Liver (tissue), 3 donors: ENCODE results near the gene SCYL3.

Experiments used
- CTCF ChIP-seq: fragments of 150-350 bp; IDR thresholded peaks from 2 replicates; pipeline ENCODE4 v1.5.1; 2017; ENCODE audit warnings: improper control_type of control experiment, low read depth, low read length; ENCODE audit not compliant: missing input control
- EGR1 ChIP-seq, 2 donors: IDR thresholded peaks; 2 replicates each; pipeline ENCODE4 v1.6.1; 2016 to 2018; ENCODE audit warnings: antibody characterized with exemption in 2 of 2, low read depth in 2 of 2
- MAX ChIP-seq: IDR thresholded peaks from 2 replicates; pipeline ENCODE4 v1.6.1; 2016; ENCODE audit warnings: antibody characterized with exemption
- RAD21 ChIP-seq, 2 donors: IDR thresholded peaks; 2 replicates each; pipeline ENCODE4 v1.6.1; 2016; ENCODE audit warnings: antibody characterized with exemption in 2 of 2, mild to moderate bottlenecking in 2 of 2
- RXRA ChIP-seq, 2 donors: IDR thresholded peaks; 2 replicates each; pipeline ENCODE4 v1.6.1; 2017 to 2018; ENCODE audit warnings: antibody characterized with exemption in 2 of 2, mild to moderate bottlenecking in 1 of 2
- SP1 ChIP-seq: IDR thresholded peaks from 2 replicates; pipeline ENCODE4 v1.6.1; 2018; ENCODE audit warnings: antibody characterized with exemption, mild to moderate bottlenecking
- TAF1 ChIP-seq: conservative IDR thresholded peaks from 2 replicates; pipeline ENCODE4 v1.6.1; 2016; ENCODE audit warnings: antibody characterized with exemption, mild to moderate bottlenecking
- TF ChIP-seq, protein P1 (sequence below): IDR thresholded peaks from 2 replicates; pipeline ENCODE4 v1.6.1; 2016; ENCODE audit warnings: antibody characterized with exemption
- donor health status: healthy.
- donor health status: healthy.

DNA sequence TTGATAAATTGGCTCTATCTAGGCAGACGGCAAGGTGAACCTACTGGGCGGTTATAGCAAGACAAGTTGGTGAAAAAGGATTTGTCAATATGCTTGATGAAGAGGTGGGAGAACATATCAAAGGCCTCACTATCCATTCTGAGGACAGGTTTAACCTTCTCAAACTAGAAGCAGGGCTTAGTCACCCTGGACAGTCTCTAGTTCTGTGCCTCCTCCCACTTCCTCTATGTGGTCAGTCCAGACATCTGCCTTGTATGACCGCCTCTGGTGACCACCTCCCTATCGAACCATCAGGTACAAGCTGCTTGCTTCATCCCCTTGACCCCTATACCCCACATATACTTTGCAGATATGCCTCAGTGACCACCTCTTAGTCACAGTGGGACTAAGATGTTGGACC is 2.3 kb upstream of the SCYL3 start:
- TF ChIP-seq CTCF (no peak), TAF1 (no peak), RAD21 (IDR thresholded peaks at IDR 0.05) (no peak), EGR1 (IDR thresholded peaks at IDR 0.05; ENCODE audit: low read depth in 2 of 2) (no peak), RXRA (IDR thresholded peaks at IDR 0.05) (no peak), MAX (no peak), SP1 (no peak)
- TF ChIP-seq, protein P1, sequence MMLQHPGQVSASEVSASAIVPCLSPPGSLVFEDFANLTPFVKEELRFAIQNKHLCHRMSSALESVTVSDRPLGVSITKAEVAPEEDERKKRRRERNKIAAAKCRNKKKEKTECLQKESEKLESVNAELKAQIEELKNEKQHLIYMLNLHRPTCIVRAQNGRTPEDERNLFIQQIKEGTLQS: no peak
